Fibroblast of skin of left biceps (primary cell): ENCODE data around the gene RAB3IL1.
A peak's percentile ranks its signal among the peaks of the same experiment; 100 is the strongest.

Experiments
- DNase-seq, 2 experiments: peaks; one replicate each; pipeline ENCODE4 v3.0.0-alpha.2; 2013; ENCODE audit warnings: low read depth in 2 of 2

The RAB3IL1 gene

DNA sequence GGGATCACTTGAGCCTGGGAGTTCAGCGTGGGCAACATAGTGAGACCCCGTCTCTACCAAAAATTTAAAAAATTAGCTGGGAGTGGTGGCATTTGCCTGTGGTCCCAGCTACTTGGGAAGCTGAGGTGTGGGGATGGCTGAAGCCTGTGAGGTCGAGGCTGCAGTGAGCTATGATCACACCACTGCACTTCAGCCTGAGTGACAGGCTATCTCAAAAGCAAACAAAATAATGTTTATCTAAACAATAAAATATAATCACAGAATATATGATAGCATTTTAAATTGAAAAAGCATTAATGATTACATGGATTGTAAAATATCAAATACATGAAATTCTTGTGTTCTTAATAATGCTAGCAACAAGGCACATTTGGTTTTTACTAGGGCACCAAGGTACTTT lies 35.5 kb upstream of the RAB3IL1 start:
- no peak for DNase-seq

- DNase-seq, result no peak
Measured at GRCh38 chr11:61951484-61952135, 34.2 kb upstream of the RAB3IL1 start.

GRCh38 chr11:61950035-61950547 lies 32.7 kb upstream of the RAB3IL1 start, which contains the start of gene BEST1:
Gene BEST1 (plus strand): TSS chr11:61950351. CDS start chr11:61951807, 1,456 bp downstream.
- no peak for DNase-seq

DNA sequence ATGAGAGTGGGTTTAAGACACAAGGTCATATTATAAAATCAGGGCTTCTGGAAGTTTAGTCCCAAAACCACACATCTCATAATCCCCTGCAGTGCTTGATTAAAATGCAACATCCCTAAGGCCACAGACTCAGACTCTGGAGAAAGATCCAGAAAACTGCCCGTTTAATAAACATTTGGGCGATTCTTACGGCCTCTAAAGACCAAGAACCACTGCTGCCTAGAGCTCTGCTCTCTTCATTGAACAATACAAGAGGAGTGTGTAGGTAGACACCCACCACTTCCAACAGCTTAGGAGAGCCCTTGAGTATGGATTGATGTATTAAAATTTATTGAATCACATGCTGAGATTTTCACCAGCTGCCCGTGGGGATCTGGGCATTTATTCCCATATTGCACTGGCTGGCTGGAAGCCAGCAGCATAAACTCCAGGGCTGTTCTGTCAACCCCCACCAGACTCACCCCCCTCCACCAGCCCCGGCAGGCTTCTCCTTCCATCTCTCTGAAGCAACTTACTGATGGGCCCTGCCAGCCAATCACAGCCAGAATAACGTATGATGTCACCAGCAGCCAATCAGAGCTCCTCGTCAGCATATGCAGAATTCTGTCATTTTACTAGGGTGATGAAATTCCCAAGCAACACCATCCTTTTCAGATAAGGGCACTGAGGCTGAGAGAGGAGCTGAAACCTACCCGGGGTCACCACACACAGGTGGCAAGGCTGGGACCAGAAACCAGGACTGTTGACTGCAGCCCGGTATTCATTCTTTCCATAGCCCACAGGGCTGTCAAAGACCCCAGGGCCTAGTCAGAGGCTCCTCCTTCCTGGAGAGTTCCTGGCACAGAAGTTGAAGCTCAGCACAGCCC lies 32.0 kb upstream of the RAB3IL1 start:
- DNase-seq, result peak; percentile 94 to 95

GRCh38 chr11:61948505-61948904 lies 31.1 kb upstream of the RAB3IL1 start:
- no peak for DNase-seq

DNA sequence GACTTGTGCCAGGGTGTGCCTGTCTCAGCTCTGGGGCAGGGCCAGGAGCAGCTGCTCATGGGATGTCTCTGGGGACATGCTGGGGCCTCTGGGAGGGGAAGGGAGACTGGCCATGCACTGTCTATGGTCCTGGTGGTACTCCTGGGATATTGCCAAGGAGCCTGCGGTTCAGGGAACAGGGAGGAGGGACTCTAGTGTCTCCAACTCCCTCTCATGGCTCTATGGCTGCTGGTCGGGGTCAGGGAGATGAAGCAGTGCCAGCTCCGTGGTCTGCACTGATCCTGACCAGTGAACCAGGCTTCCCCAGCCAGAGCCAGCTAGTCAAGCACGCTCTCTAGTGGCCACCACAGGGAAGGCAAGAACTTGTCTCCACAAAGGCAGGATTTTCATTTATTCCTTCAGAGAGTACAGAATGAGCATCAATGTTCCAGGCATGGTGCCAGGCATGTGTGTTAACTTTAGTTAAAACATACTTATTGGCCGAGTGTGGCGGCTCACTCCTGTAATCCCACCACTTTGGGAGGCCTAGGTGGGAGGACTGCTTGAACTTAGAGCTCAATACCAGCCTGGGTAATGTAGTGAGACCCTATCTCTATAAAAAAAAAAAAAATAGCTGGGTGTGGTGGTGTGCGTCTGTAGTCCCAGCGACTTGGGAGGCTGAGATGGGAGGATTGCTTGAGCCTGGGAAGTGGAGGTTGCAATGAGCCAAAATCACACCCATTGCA lies 30.3 kb upstream of the RAB3IL1 start:
- peak; percentile 83 to 85 for DNase-seq

DNA sequence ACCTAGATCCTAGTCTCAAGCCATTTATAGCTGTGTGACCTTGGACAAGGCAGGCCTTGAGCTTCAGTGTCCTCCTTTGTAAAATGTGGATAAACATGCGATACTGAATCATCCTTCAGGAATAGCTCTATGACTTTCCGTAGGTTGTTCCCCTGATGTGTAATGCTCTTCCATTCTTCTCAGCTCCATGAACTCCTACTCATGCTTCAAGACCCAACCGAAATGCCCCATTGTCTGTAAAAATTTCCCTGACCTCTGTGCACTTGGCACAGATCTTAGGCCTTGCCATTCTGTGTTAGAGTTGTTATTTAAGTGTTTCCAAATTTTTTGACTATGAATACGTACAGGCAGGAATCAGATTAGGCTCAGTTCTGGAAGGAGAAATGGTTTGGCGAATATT lies 29.5 kb upstream of the RAB3IL1 start:
- no peak for DNase-seq

- DNase-seq, result no peak
Measured at GRCh38 chr11:61945191-61945590, 27.8 kb upstream of the RAB3IL1 start.

GRCh38 chr11:61940466-61940865 lies 23.1 kb upstream of the RAB3IL1 start:
- DNase-seq, result no peak

DNA sequence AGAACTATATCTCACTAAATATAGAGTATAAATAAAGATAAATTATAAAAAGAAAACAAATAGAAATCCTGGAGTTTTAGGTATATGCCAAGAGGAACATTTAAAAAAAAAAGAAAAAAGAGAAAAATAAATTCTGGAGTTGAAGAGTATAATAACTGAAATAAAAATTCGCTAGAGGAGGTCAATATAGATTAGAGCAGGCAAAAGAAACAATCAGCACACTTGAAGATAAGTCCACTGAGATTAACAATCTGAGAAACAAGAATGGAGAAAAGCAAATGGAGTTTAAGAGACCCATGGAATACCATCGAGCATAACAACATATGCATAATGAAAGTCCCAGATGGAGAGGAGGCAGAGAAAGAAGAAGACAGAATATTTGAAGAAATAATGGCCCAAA lies 18.5 kb upstream of the RAB3IL1 start:
- no peak for DNase-seq

DNA sequence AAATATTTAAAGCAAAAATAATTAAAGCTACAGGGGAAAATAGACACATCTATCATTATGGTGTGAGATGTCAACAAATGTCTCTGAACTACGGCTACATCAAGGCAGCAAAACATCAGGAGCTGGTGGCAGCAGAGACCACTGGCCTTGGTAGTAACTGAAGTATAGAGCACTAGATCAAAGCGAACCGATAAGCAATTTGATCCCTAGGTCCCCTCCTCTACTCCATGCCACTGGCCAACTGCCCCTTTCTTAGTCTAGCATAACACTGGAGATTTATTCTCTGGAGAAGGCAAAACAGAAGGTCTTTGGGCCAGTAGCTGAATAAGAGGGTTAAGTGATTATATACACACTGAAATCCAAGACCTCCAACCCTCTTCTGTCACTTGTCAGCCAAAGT lies 13.6 kb upstream of the RAB3IL1 start:
- no peak for DNase-seq

DNA sequence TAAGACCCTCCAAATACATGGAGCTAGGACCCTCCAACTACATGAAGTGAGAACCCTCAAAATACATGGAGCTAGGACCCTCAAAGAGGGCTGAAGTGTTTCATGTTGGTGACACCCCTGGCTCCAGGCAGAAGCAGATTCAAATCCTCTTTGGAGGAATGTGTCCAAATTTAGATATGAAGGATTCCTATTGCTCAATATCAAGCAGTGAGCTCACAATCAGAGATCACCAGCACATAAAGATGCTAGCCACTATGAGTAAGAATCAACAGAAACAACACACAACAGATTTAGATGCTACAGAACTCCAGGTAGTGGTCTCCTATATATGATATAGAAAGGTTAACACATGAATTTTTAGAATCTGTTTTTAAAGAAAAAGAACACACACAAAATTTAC lies 11.2 kb upstream of the RAB3IL1 start:
- no peak for DNase-seq

- no peak for DNase-seq
Measured at GRCh38 chr11:61927501-61927900, 10.1 kb upstream of the RAB3IL1 start.

DNA sequence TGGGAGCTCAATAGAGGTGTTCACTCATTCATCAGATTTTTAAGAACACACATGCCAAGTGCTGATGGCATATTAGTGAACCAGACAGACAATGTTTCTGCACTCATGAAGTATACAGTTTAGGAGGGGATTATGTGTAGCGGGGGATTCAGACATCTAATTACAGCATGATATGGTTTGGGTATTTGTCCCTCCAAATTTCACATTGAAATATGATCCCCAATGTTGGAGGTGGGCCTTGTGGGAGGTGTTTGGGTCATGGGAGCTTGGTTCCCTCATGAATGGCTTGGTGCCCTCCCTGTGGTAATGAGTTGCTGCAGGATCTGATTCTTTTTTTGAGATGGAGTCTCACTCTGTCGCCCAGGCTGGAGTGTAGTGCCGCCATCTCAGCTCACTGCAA lies 8.9 kb upstream of the RAB3IL1 start:
- no peak for DNase-seq

GRCh38 chr11:61925736-61926135 lies 8.4 kb upstream of the RAB3IL1 start:
- DNase-seq, result no peak

DNA sequence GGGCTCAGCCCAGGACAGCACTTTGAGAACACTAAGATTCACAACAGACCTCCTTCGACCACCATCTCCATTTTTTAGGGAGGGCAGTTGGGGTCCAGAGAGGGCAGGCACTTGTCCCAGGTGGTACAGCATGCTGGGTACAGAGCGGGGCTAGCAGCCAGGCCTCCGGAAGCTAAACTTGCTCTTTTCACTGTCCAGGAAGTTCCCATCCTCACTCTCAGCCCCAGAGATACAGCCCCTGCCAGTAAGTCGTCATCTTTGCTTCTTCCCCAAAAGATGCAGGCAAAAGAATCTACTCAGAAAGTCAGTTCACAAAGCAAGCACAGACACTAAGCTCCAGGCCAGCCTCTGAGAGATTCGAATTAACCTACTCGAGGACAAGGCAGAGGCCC lies 6.7 kb upstream of the RAB3IL1 start:
- DNase-seq, result no peak

DNA sequence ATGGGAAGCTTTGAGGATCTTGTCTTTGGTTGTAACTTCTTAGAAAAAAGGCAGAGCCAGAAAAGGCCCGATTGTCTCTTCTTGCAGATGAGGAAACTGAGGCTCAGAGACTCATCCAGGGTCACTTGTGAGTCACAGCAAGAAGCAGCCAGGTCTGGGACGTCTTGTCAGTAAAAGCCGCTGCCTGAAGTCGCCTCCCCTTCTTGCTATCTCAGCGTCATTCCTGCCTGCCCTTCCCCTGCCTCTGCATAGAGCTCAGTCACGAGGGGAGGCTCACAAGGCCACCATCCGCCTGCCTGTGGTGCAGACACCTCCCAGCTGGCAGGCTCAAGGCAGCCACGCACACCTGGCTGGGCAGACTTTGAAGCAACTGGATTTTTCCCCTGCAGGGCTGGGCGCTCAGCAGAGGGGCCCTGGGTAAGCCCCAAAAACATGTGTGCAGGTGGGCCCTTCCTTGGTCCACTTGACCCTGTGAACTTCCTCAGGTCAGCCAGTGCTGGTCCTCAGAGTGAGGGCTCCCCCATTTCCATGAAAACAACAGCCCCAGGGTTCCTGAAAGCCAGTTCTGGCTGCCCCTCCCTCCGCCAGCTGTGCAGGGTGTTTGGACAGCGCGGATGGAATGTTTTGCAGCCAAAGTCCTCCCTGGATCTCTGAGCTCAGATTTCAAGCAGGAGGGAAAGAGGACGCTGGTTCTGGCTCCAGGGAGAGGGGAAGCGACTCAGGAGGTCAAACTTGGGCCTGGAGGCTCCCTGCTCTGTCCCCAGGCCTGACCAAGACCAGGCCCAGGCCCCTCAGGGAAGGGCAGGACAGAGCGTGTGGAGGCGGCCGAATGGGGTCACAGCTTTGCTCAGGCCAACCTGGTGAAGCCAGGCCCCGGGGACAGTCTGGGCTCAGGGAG lies 6.0 kb upstream of the RAB3IL1 start:
- no peak for DNase-seq

DNA sequence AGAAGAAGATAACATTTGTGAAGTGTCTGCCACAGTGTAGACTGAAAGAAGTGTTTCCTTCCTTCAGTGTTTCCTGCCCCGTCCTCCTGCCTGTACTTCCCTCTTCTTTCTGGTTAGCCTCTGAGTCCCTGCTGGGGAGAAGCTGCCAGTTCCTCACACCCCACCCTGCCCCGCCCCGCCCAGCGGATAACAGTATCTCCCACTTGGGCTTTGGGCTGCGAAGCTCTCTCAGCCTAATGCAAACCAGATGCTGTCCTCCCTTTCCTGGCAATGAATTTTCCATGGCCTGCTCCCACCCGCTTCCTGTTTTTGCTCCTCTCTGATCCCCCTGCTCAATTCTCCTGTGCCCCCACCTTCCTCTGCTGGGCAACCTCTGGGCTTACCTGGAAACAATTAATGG lies 5.2 kb upstream of the RAB3IL1 start:
- peak; percentile 73 to 77 for DNase-seq

DNA sequence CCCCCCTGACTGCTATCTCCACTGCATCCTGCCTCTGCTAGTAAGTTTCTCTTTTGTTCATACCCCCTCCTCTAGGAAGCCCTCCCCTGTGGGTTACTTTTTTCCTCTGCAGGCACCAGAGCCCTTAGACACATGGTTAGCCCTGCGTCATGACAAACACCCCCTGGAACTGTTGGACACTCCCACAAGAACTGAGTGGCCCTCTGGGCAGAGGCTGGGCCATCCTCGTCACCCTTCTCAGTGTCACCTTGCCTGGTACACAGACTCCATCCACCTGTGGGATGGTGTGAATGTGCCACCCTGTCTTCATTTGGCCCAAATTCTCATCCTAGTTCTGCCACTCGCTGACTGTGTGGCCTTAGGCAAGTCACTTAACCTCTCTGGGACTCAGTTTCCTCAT lies 4.1 kb upstream of the RAB3IL1 start:
- DNase-seq, result no peak

- no peak for DNase-seq
Measured at GRCh38 chr11:61919705-61920631, 2.6 kb upstream of the RAB3IL1 start.
